Panc1 (cell line): ENCODE measurements around the gene MAN2B1.

Experiments used
- CTCF ChIP-seq: fragments of 450-650 bp; IDR thresholded peaks from 2 replicates; pipeline ENCODE4 v1.5.1; 2017; ENCODE audit warnings: mild to moderate bottlenecking
- POLR2AphosphoS5 ChIP-seq: IDR thresholded peaks from 2 replicates; pipeline ENCODE4 v1.6.1; 2012; ENCODE audit warnings: mild to moderate bottlenecking, low read depth, low read length, moderate library complexity
- REST ChIP-seq, 2 experiments: IDR thresholded peaks; 2 replicates each; pipeline ENCODE4 v1.6.1; 2011 to 2012; ENCODE audit warnings: low read depth in 2 of 2, control low read depth in 1 of 2, low read length in 1 of 2, mild to moderate bottlenecking in 1 of 2, moderate library complexity in 1 of 2; ENCODE audit not compliant: insufficient read depth in 1 of 2
- SIN3A ChIP-seq: IDR thresholded peaks from 2 replicates; pipeline ENCODE4 v1.6.1; 2012; ENCODE audit warnings: low read depth, mild to moderate bottlenecking, low read length, moderate library complexity, borderline replicate concordance; ENCODE audit not compliant: insufficient read depth
- TCF7L2 ChIP-seq: IDR thresholded peaks from 2 replicates; pipeline ENCODE4 v1.6.1; 2011; ENCODE audit warnings: mild to moderate bottlenecking, low read depth, low read length, inconsistent platforms

DNA sequence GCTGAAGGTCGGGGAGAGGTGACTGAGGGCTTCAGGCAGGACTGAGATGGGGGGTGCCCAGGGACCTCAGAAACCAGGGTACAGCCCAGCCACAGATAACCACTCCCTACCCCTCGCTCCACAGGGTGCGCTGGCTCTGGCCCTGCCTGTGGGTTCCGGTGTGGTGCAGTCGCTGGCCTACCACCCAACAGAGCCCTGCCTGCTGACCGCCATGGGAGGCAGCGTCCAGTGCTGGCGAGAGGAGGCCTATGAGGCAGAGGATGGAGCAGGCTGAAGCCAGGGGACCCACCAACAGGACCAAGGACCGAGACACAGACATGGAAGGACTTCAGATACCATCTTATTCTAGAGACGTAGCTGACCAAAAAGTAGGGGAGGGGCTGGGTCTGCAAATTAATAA lies 8.9 kb upstream of the MAN2B1 start:
- TF ChIP-seq CTCF (no peak), REST (IDR thresholded peaks at IDR 0.05; ENCODE audit: insufficient read depth in 1 of 2, low read depth in 2 of 2, low read length in 1 of 2) (no peak), POLR2AphosphoS5 (no peak), SIN3A (no peak), TCF7L2 (no peak)
